ENCODE results near the gene CTSE.

DNA sequence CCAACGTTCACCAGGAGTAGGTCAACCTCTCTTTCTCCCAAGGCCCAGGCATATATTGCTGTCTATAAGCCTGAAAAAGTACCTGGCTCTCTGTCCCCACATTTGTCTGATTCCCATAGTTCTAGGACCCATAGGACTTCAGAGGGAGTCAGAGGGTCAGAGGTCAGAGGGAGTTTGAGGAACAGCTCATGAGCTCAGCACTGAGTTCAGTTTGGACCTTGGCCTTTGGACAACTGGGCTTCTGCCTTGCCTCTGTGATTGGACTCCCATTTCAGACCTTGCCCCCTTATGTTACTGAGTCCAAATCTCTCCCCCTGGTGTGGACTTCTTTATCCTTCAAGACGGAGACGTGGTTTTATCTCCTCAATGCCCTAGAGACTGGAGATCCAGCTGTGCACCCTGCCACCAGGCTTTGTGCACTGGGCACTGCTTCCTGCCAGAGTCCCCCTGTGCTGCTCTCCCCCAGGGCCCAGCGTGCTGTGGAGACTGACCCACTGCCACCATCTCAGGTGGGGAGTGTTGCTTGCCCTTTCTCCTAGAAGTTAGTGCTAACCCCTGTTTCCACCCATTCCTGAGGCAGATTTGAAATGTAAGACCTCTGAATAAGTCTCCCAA is 3.2 kb downstream of the CTSE start:
- TF ChIP-seq, protein P1, sequence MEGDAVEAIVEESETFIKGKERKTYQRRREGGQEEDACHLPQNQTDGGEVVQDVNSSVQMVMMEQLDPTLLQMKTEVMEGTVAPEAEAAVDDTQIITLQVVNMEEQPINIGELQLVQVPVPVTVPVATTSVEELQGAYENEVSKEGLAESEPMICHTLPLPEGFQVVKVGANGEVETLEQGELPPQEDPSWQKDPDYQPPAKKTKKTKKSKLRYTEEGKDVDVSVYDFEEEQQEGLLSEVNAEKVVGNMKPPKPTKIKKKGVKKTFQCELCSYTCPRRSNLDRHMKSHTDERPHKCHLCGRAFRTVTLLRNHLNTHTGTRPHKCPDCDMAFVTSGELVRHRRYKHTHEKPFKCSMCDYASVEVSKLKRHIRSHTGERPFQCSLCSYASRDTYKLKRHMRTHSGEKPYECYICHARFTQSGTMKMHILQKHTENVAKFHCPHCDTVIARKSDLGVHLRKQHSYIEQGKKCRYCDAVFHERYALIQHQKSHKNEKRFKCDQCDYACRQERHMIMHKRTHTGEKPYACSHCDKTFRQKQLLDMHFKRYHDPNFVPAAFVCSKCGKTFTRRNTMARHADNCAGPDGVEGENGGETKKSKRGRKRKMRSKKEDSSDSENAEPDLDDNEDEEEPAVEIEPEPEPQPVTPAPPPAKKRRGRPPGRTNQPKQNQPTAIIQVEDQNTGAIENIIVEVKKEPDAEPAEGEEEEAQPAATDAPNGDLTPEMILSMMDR (IDR thresholded peaks at IDR 0.05): no peak
- TF ChIP-seq POLR2A (IDR thresholded peaks at IDR 0.05): no peak
